22Rv1 (cell line): ENCODE measurements around the gene MYF6.

Experiments used
- H3K27ac ChIP-seq: fragments of 450-650 bp; 2 replicates; pipeline ENCODE4 v1.5.1; 2017
- CTCF ChIP-seq: fragments of 450-650 bp; IDR thresholded peaks from 2 replicates; pipeline ENCODE4 v1.5.1; 2017; ENCODE audit warnings: mild to moderate bottlenecking
- ZFX ChIP-seq: fragments of 450-650 bp; IDR thresholded peaks from 2 replicates; pipeline ENCODE4 v1.6.1; 2017; ENCODE audit warnings: antibody characterized with exemption, borderline replicate concordance

Gene MYF6

GRCh38 chr12:80720516-80720915 lies 13.1 kb downstream of the MYF6 start:
- no peak overlapping the region for H3K27ac ChIP-seq
- TF ChIP-seq ZFX: no peak
- no peak for TF ChIP-seq CTCF

GRCh38 chr12:80721326-80721725 lies 13.9 kb downstream of the MYF6 start:
- H3K27ac ChIP-seq: no peak overlapping the region
- TF ChIP-seq CTCF (no peak), ZFX (no peak)

GRCh38 chr12:80745851-80746505 lies 38.5 kb downstream of the MYF6 start:
- H3K27ac ChIP-seq: no peak overlapping the region
- TF ChIP-seq CTCF: no peak
- no peak for TF ChIP-seq ZFX

- TF ChIP-seq CTCF: no peak
- no peak for TF ChIP-seq ZFX
- H3K27ac ChIP-seq: no peak overlapping the region
Observed at GRCh38 chr12:80747800-80748199, 40.4 kb downstream of the MYF6 start.

GRCh38 chr12:80749456-80749855 lies 42.0 kb downstream of the MYF6 start:
- TF ChIP-seq ZFX (no peak), CTCF (no peak)
- no peak overlapping the region for H3K27ac ChIP-seq

GRCh38 chr12:80752464-80752863 lies 45.0 kb downstream of the MYF6 start:
- no peak for TF ChIP-seq CTCF
- no peak for TF ChIP-seq ZFX
- no peak overlapping the region for H3K27ac ChIP-seq

- H3K27ac ChIP-seq: no peak overlapping the region
- TF ChIP-seq ZFX (no peak), CTCF (no peak)
Observed at GRCh38 chr12:80754274-80754673, 46.8 kb downstream of the MYF6 start.
